SU-DHL-6 (cell line): ENCODE measurements around the gene TNS1.

Experiments used
- H2AFZ ChIP-seq: fragments of 200-600 bp; sonication (generic); 2 replicates; pipeline ENCODE4 v1.6.1; 2014; ENCODE audit warnings: low read depth, mild to moderate bottlenecking, moderate library complexity, mixed read lengths, antibody characterized with exemption, low read length; ENCODE audit not compliant: severe bottlenecking
- H3F3A ChIP-seq: fragments of 200-600 bp; shearing (Covaris generic); 2 replicates; pipeline ENCODE4 v1.6.0; 2016; ENCODE audit warnings: antibody characterized with exemption, mild to moderate bottlenecking; ENCODE audit not compliant: insufficient read depth
- H3K27ac ChIP-seq: fragments of 200-600 bp; sonication (generic); 2 replicates; pipeline ENCODE4 v1.5.1; 2016; ENCODE audit warnings: low read depth, mild to moderate bottlenecking, low read length, moderate library complexity, mixed read lengths
- H3K27me3 ChIP-seq: fragments of 200-600 bp; sonication (generic), shearing (Covaris generic); 2 replicates; pipeline ENCODE4 v1.6.0; 2014; ENCODE audit warnings: mild to moderate bottlenecking, low read length
- H3K36me3 ChIP-seq: fragments of 200-600 bp; sonication (generic); 2 replicates; pipeline ENCODE4 v1.6.1; 2014; ENCODE audit warnings: mild to moderate bottlenecking, low read length, mixed read lengths
- H3K4me2 ChIP-seq: fragments of 300-600, 200-600 bp; shearing (Covaris generic), sonication (generic); 2 replicates; pipeline ENCODE4 v1.6.0; 2014; ENCODE audit warnings: low read length, low read depth, mild to moderate bottlenecking; ENCODE audit not compliant: poor library complexity, severe bottlenecking
- H3K4me3 ChIP-seq: fragments of 200-600 bp; sonication (generic); 2 replicates; pipeline ENCODE4 v1.5.1; 2014; ENCODE audit warnings: antibody characterized with exemption, low read length, mild to moderate bottlenecking, mixed read lengths; ENCODE audit not compliant: insufficient read depth, poor library complexity, severe bottlenecking
- H3K79me2 ChIP-seq: fragments of 200-600 bp; sonication (generic); 2 replicates; pipeline ENCODE4 v1.6.1; 2014; ENCODE audit warnings: mild to moderate bottlenecking, low read length, moderate library complexity; ENCODE audit not compliant: insufficient read depth
- H3K9ac ChIP-seq: fragments of 200-600 bp; sonication (generic); 2 replicates; pipeline ENCODE4 v1.7.0; 2014; ENCODE audit warnings: mild to moderate bottlenecking, low read length
- H3K9me2 ChIP-seq: fragments of 200-600 bp; sonication (generic); replicated peaks from 2 replicates; pipeline ENCODE4 v1.6.1; 2014; ENCODE audit warnings: low read length; ENCODE audit not compliant: insufficient read depth
- H3K9me3 ChIP-seq: fragments of 200-600 bp; sonication (generic); 2 replicates; pipeline ENCODE4 v1.6.1; 2014; ENCODE audit warnings: low read length, mixed read lengths; ENCODE audit not compliant: insufficient read depth
- H4K20me1 ChIP-seq: fragments of 200-600 bp; sonication (generic); 2 replicates; pipeline ENCODE4 v1.6.1; 2014; ENCODE audit warnings: low read depth, mild to moderate bottlenecking, antibody characterized with exemption, low read length, moderate library complexity, mixed read lengths
- EZH2phosphoT487 ChIP-seq: fragments of 200-600 bp; sonication (generic), shearing (Covaris generic); conservative IDR thresholded peaks from 2 replicates; pipeline ENCODE4 v1.6.1; 2018; ENCODE audit warnings: mild to moderate bottlenecking, antibody characterized with exemption, low read length, moderate library complexity, mixed read lengths
- TF ChIP-seq, protein P1 (sequence below): fragments of 200-600 bp; sonication (generic); IDR thresholded peaks from one replicate; pipeline ENCODE4 v1.5.1; 2017; ENCODE audit warnings: antibody characterized with exemption, mild to moderate bottlenecking, low read length, moderate library complexity; ENCODE audit not compliant: insufficient read depth, poor library complexity, severe bottlenecking

TNS1 gene

DNA sequence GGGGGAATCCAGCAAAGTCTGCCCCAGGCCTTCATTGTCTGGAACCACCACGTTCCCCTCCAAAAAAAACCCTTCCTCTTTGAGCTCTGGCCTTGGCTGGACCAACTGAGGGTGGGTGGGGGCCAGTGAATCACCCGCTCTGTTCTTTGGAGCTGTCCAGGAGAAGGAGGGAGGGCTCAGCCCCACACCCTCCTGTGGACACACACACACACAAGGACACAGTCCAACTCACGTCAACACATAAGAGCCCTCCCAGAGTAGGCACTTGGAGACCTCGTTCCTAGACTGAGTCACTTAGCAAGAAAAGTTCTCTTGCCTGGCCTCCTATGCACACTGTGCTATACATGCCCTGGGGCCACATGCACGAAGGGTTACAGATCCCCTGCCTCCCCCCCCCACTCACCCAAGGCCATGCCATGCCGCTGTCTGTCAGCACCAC is 1.2 kb upstream of the TNS1 start:
- H3K9me2 ChIP-seq, result no peaks in the 10 kb centered on the region
- no peaks in the 10 kb centered on the region for H3F3A ChIP-seq
- no peaks in the 10 kb centered on the region for H3K9me3 ChIP-seq
- no peak overlapping the region for H2AFZ ChIP-seq
- H3K4me3 ChIP-seq, result no peak overlapping the region
- no peaks in the 10 kb centered on the region for H3K36me3 ChIP-seq
- no peaks in the 10 kb centered on the region for H3K79me2 ChIP-seq
- no peaks in the 10 kb centered on the region for H4K20me1 ChIP-seq
- H3K4me2 ChIP-seq, result no peak overlapping the region
- TF ChIP-seq EZH2phosphoT487, result no peak
- TF ChIP-seq, protein P1, sequence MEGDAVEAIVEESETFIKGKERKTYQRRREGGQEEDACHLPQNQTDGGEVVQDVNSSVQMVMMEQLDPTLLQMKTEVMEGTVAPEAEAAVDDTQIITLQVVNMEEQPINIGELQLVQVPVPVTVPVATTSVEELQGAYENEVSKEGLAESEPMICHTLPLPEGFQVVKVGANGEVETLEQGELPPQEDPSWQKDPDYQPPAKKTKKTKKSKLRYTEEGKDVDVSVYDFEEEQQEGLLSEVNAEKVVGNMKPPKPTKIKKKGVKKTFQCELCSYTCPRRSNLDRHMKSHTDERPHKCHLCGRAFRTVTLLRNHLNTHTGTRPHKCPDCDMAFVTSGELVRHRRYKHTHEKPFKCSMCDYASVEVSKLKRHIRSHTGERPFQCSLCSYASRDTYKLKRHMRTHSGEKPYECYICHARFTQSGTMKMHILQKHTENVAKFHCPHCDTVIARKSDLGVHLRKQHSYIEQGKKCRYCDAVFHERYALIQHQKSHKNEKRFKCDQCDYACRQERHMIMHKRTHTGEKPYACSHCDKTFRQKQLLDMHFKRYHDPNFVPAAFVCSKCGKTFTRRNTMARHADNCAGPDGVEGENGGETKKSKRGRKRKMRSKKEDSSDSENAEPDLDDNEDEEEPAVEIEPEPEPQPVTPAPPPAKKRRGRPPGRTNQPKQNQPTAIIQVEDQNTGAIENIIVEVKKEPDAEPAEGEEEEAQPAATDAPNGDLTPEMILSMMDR, result no peak
- no peak overlapping the region for H3K9ac ChIP-seq
- H3K27ac ChIP-seq, result no peak overlapping the region
- H3K27me3 ChIP-seq, result no peaks in the 10 kb centered on the region

DNA sequence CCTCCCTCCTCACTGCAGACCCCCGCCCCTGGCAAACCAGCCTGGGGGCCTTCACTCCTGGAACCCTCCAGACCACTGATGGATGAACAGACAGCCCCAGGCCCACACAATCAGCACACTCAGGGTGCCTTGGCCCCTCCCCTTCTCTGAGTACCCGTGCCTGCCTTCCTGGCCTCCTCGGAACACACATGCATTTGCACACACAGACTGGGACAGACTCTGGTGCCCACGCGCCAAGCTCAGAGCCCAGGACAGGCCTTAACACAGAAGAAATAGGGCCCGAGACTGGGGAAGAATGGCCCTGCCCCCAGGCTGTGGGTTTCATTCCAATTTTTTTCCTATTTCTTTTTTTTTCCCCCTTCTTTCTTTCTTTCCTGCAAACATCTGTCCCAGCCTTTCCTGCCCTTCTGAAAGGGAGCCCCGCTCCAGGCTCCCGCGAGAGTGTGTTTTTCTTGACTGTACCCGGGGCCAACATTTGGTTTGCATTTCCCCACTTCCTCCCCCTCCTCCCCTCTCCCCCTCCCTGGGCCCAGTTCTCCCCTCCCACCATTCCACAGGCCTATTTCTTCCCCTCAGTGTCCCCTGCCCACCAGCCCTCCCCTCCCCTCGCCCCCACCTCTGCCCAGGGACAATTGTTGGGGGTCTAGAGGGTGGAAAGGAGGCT is 618 bp upstream of the TNS1 start:
- Histone ChIP-seq H3K79me2 (no peaks in the 10 kb centered on the region), H4K20me1 (no peaks in the 10 kb centered on the region), H3K27ac (no peak overlapping the region), H2AFZ (no peak overlapping the region), H3K36me3 (no peaks in the 10 kb centered on the region), H3K9ac (no peak overlapping the region), H3K4me2 (no peak overlapping the region), H3K9me3 (no peaks in the 10 kb centered on the region), H3F3A (no peaks in the 10 kb centered on the region), H3K9me2 (no peaks in the 10 kb centered on the region), H3K4me3 (no peak overlapping the region), H3K27me3 (no peaks in the 10 kb centered on the region)
- TF ChIP-seq, protein P1, result no peak
- no peak for TF ChIP-seq EZH2phosphoT487

DNA sequence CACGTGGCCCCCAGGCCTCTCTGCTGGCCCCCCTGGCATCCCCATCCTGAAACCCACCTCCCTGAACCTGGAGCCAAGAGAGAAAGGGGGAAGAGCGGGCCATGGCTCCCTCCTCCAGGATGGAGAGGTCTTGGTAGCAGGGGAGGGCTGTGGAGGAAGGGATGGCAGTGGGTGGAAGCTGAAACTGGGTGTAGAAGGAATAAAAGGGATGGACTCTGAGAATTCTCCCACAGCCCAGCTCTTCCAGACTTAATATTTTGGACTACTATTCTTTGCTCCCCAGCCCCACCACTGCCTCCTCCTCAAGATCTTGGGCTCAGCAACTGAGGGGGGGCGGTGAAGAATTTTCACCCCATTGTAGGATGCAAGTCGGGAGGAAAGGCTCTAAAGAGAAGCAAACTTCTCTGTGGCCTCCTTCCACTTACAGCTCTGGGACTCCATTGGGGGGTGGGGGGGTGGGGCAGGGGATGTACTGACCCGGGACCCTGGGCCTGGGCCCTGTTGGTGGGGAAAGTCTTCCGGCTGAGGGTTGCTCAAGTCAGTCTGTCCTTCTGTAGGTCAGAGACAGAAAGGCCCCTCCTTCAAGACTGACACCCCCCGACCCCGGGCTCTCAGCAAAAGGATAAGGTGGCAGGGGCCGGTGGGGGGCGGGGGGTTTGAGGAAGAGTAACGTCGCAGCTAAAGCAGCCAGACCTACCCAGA is 501 bp downstream of the TNS1 start:
- H3K27ac ChIP-seq, result no peak overlapping the region
- H3K27me3 ChIP-seq, result no peaks in the 10 kb centered on the region
- no peaks in the 10 kb centered on the region for H4K20me1 ChIP-seq
- no peaks in the 10 kb centered on the region for H3F3A ChIP-seq
- H3K9me2 ChIP-seq, result no peaks in the 10 kb centered on the region
- H3K9ac ChIP-seq, result no peak overlapping the region
- H3K9me3 ChIP-seq, result no peaks in the 10 kb centered on the region
- no peaks in the 10 kb centered on the region for H3K36me3 ChIP-seq
- H3K79me2 ChIP-seq, result no peaks in the 10 kb centered on the region
- H3K4me2 ChIP-seq, result no peak overlapping the region
- no peak overlapping the region for H2AFZ ChIP-seq
- TF ChIP-seq, protein P1, result no peak
- no peak for TF ChIP-seq EZH2phosphoT487
- H3K4me3 ChIP-seq, result no peak overlapping the region
